Heart right ventricle (tissue), 16 donors: ENCODE measurements around the gene TAF4. TPM values are rescaled to one million over a fixed set of nuclear protein-coding genes. Genes with fewer than 3 reads are reported as not detected.
"Not testable (repeated sequence)": the region's sequence is repeated elsewhere in the genome, so short reads cannot be mapped to it uniquely, and the experiment has no call there.

Experiments used
- ATAC-seq, 8 donors: fragments of 200-7000 bp; cut with Tn5 transposase; one replicate each; pipeline ENCODE4 v1.9.1; 2020; ENCODE audit warnings: mild to moderate bottlenecking in 8 of 8, moderate library complexity in 8 of 8, moderate number of reproducible peaks in 1 of 8
- DNase-seq, 2 donors: peaks; one replicate each; pipeline ENCODE4 v3.0.0-alpha.2; 2020
- H3K27ac ChIP-seq, 10 donors: fragments of 200-600 bp; sonication (generic) in 2 of 10; one replicate each; pipeline versions ENCODE4 v1.5.0 to v1.8.0; 2020 to 2022; ENCODE audit warnings: mild to moderate bottlenecking in 3 of 10
- H3K27me3 ChIP-seq, 7 donors: fragments of 200-600 bp; one replicate each; pipeline ENCODE4 v1.8.0; 2021 to 2022; ENCODE audit warnings: mild to moderate bottlenecking in 2 of 7
- H3K36me3 ChIP-seq, 9 donors: fragments of 200-600 bp; sonication (generic) in 1 of 9; one replicate each; pipeline versions ENCODE4 v1.5.0 to v1.8.0; 2020 to 2022; ENCODE audit warnings: mild to moderate bottlenecking in 2 of 9
- H3K4me1 ChIP-seq, 9 donors: fragments of 200-600 bp; sonication (generic) in 1 of 9; one replicate each; pipeline versions ENCODE4 v1.5.0 to v1.8.0; 2020 to 2022; ENCODE audit warnings: mild to moderate bottlenecking in 4 of 9
- H3K4me3 ChIP-seq, 10 donors: fragments of 200-600 bp; sonication (generic) in 2 of 10; one replicate each; pipeline versions ENCODE4 v1.5.0 to v1.8.0; 2020 to 2022; ENCODE audit warnings: mild to moderate bottlenecking in 7 of 10, moderate library complexity in 2 of 10
- H3K9me3 ChIP-seq, 11 donors: fragments of 200-600 bp in 10 of 11; sonication (generic) in 2 of 11; one replicate each; pipeline versions ENCODE4 v1.5.0 to v1.8.0; 2013 to 2022; ENCODE audit warnings: mild to moderate bottlenecking in 2 of 11, control low read depth in 1 of 11, moderate library complexity in 1 of 11
- CTCF ChIP-seq, 9 donors: fragments of 200-600 bp; sonication (generic) in 2 of 9; IDR thresholded peaks; one replicate each; pipeline versions ENCODE4 v1.5.0 to v1.8.0; 2021 to 2022; ENCODE audit warnings: antibody characterized with exemption in 9 of 9, mild to moderate bottlenecking in 5 of 9, moderate library complexity in 1 of 9
- WGBS, 2 donors: extraction: QIAGEN DNeasy Blood & Tissue Kit; methylation state at CpG; one replicate each; pipeline ENCODE4 v1.1.7; 2013; ENCODE audit warnings: inconsistent platforms in 1 of 2; 5-methylcytosine and 5-hydroxymethylcytosine counted together
- intact Hi-C, 10 donors: fragments of 100-400 bp; cut with DNase I; formaldehyde crosslinking; loops; one replicate each; pipeline versions ENCODE4 v1.11.1 to v1.14.2; 2022
- polyA plus RNA-seq, 2 donors: library from polyadenylated mRNA; stranded (reverse); fragments of 200-250 nt; gene quantifications; one replicate each; pipeline ENCODE4 v1.2.3, GENCODE V29; 2013
- total RNA-seq, 10 donors: library from RNA; stranded (reverse); fragmentation: NEBNext Ultra II Directional in 3 of 10; extraction: Animal tissue kit (Norgen Biotek cat#: 25700) in 3 of 10; gene quantifications; one replicate each; pipeline versions ENCODE4 v1.2.1 to v1.2.4, GENCODE V29; 2021 to 2023
- donor health status: Arrhythmogenic right ventricular cardiomyopathy.
- donor health status: ischemic (EF 13 %, LVEDD 7.1; RV severe dilation, severe dysfunction).
- donor health status: healthy with polysubstance abuse.
- donor health status: DM: no; HTN: yes; CAD: no.
- donor health status: DM: no; HTN: no; CAD: no.
- donor health status: ischemic (EF 25% LVEDD 6.9; RV normal size, moderate dysfunction).
- donor health status: ischemic (EF 25% LVEDD 5.7; RV mildly dilated, moderate dysfunction).
- donor health status: healthy.
- donor health status: DM: yes; HTN: yes; CAD: no.
- donor health status: Ischemic cardiomyopathy.
- donor health status: ischemic (EF 35%, LVEDD 5.7; RV mildly dilated, moderate dysfunction).
- donor health status: nonischemic (EF 11% LVEDD 7.7; RV severe dilation, severe dysfunction).
- donor health status: DM: yes; HTN: yes; CAD: no.
- donor health status: PGD.
- donor health status: ischemic (EF 29% LVEDD 5.4; RV normal size, mild dysfunction).
- donor health status: nonischemic (EF 23%, LVEDD 6.1; RV moderate dilation, normal function).

The TAF4 gene
- total and polyA plus RNA-seq, 12 donors: 3.7 to 14.8 (median 11.0) TPM

GRCh38 chr20:61989741-61990140 lies 75.9 kb downstream of the TAF4 start:
- H3K27me3 ChIP-seq: no peaks in the 10 kb centered on the region
- no peak overlapping the region for H3K27ac ChIP-seq
- intact Hi-C loops: no loop called here
- DNase-seq (no peak), ATAC-seq (no peak)
- 86 to 91% methylated on average over 14 of the region's 14 CpGs for WGBS, 2 donors
- no peak for TF ChIP-seq CTCF (IDR thresholded peaks at IDR 0.05)
- H3K4me3 ChIP-seq: no peak overlapping the region
- peaks cover 0 to 23% (median 9%) of the 10 kb centered on the region in 11 donors for H3K9me3 ChIP-seq
- peaks cover 0 to 11% (median 3%) of the 10 kb centered on the region in 9 donors for H3K4me1 ChIP-seq
- H3K36me3 ChIP-seq: peaks cover 0 to 86% (median 45%) of the 10 kb centered on the region in 9 donors

GRCh38 chr20:61988665-61989064 lies 77.0 kb downstream of the TAF4 start:
- TF ChIP-seq CTCF (IDR thresholded peaks at IDR 0.05): no peak
- peaks cover 0 to 23% (median 9%) of the 10 kb centered on the region in 11 donors for H3K9me3 ChIP-seq
- H3K4me1 ChIP-seq: peaks cover 0 to 11% (median 3%) of the 10 kb centered on the region in 9 donors
- peaks cover 0 to 84% (median 35%) of the 10 kb centered on the region in 9 donors for H3K36me3 ChIP-seq
- H3K4me3 ChIP-seq: no peak overlapping the region
- ATAC-seq: no peak
- H3K27ac ChIP-seq: no peak overlapping the region
- WGBS, 2 donors: 96 to 97% methylated on average over 18 of the region's 18 CpGs
- intact Hi-C loops: no loop called here
- no peak for DNase-seq
- no peaks in the 10 kb centered on the region for H3K27me3 ChIP-seq

- H3K36me3 ChIP-seq: peaks cover 0 to 76% (median 21%) of the 10 kb centered on the region in 9 donors
- H3K27ac ChIP-seq: peak overlapping the region in 5 of 10 donors; percentile 30 to 62 (median 52)
- 43 to 66% methylated on average over 16 of the region's 16 CpGs for WGBS, 2 donors
- H3K9me3 ChIP-seq: peaks cover 0 to 15% (median 5%) of the 10 kb centered on the region in 11 donors
- ATAC-seq: peak in 7 of 8 donors; percentile 56 to 83 (median 76)
- no peak overlapping the region for H3K4me3 ChIP-seq
- H3K4me1 ChIP-seq: peaks cover 0 to 11% (median 3%) of the 10 kb centered on the region in 9 donors
- TF ChIP-seq CTCF (IDR thresholded peaks at IDR 0.05): no peak
- no peak for DNase-seq
- H3K27me3 ChIP-seq: no peaks in the 10 kb centered on the region
- intact Hi-C loops: no loop called here
These were observed 78.8 kb downstream of the TAF4 start for GRCh38 chr20:61986762-61987321.

GRCh38 chr20:61985096-61985495 lies 80.6 kb downstream of the TAF4 start:
- no peak for ATAC-seq
- peaks cover 0 to 3% (median 0%) of the 10 kb centered on the region in 11 donors for H3K9me3 ChIP-seq
- intact Hi-C loops: no loop called here
- DNase-seq: no peak
- no peak overlapping the region for H3K27ac ChIP-seq
- no peak for TF ChIP-seq CTCF (IDR thresholded peaks at IDR 0.05)
- H3K4me1 ChIP-seq: peaks cover 0 to 12% (median 3%) of the 10 kb centered on the region in 9 donors
- H3K36me3 ChIP-seq: peaks cover 0 to 58% (median 6%) of the 10 kb centered on the region in 9 donors
- 89% methylated on average over 6 of the region's 6 CpGs for WGBS, 2 donors
- no peak overlapping the region for H3K4me3 ChIP-seq
- no peaks in the 10 kb centered on the region for H3K27me3 ChIP-seq

- Histone ChIP-seq H3K4me1 (peaks cover 0 to 12% (median 3%) of the 10 kb centered on the region in 9 donors), H3K36me3 (peaks cover 0 to 59% (median 6%) of the 10 kb centered on the region in 9 donors)
- 85 to 90% methylated on average over 14 of the region's 14 CpGs for WGBS, 2 donors
- intact Hi-C loops, H3K27me3 ChIP-seq, DNase-seq, ATAC-seq, H3K9me3 ChIP-seq, H3K27ac ChIP-seq, H3K4me3 ChIP-seq: not testable (repeated sequence)
These were observed 81.2 kb downstream of the TAF4 start for GRCh38 chr20:61984431-61984830.
